Large intestine (tissue), 3 donors: ENCODE data around the gene VPS13C. TPM values are rescaled to one million over a fixed set of nuclear protein-coding genes. Genes with fewer than 3 reads are reported as not detected.

Experiments
- DNase-seq, 2 donors: peaks; one replicate each; pipeline versions ENCODE4 v3.0.0 to v3.0.0-alpha.2; 2013
- H3K27ac ChIP-seq: one replicate; pipeline ENCODE4 v1.5.1; 2013; ENCODE audit warnings: low read length
- H3K27me3 ChIP-seq: 2 replicates; pipeline ENCODE4 v1.6.1; 2013; ENCODE audit warnings: low read length; ENCODE audit not compliant: control insufficient read depth, insufficient read depth
- H3K36me3 ChIP-seq: 2 replicates; pipeline ENCODE4 v1.6.1; 2013; ENCODE audit warnings: low read length; ENCODE audit not compliant: control insufficient read depth, insufficient read depth
- H3K4me1 ChIP-seq: one replicate; pipeline ENCODE4 v1.6.1; 2013; ENCODE audit warnings: low read length; ENCODE audit not compliant: control insufficient read depth, insufficient read depth
- H3K4me3 ChIP-seq: one replicate; pipeline ENCODE4 v1.5.1; 2013; ENCODE audit warnings: low read length
- H3K9me3 ChIP-seq: one replicate; pipeline ENCODE4 v1.6.1; 2013; ENCODE audit warnings: mild to moderate bottlenecking, low read depth, low read length, moderate library complexity; ENCODE audit not compliant: control insufficient read depth
- WGBS: methylation state at CpG from one replicate; pipeline ENCODE4 v1.1.5; 2013; ENCODE audit warnings: low lambda C conversion rate; ENCODE audit not compliant: insufficient coverage; 5-methylcytosine and 5-hydroxymethylcytosine counted together
- polyA plus RNA-seq: library from polyadenylated mRNA; unstranded; fragments of 120-200 nt; gene quantifications from one replicate; pipeline ENCODE4 v1.2.1, GENCODE V29; 2013

Gene VPS13C
- polyA plus RNA-seq, 1 donor, result 61.6 TPM

GRCh38 chr15:61822511-61822910 is 237.7 kb downstream of the VPS13C start:
- no CpG with 5 or more reads among the region's 3 CpGs for WGBS
- Histone ChIP-seq H3K36me3 (no peaks in the 10 kb centered on the region), H3K27ac (no peak overlapping the region), H3K4me3 (no peak overlapping the region), H3K27me3 (no peaks in the 10 kb centered on the region), H3K4me1 (no peaks in the 10 kb centered on the region), H3K9me3 (no peaks in the 10 kb centered on the region)
- no peak for DNase-seq

DNA sequence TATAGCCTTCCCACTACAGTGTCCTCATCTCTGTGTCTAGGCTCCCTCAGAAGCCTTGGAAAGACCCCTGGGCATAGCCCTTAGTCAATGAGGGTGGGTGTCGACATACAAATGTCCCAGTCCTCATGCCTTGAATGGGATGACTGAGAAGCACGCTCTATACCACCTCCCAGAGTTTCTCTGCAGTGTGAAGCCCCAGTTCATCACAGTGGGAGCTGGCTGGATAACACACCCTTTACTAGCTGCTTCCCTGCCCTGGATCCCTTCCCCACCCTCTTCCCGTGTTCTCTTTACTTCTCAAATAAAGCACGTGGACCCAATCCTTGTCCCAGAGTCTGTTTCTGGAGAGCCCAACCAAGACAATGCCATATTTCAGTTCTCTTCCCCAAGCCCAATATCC is 239.3 kb downstream of the VPS13C start:
- Histone ChIP-seq H3K4me1 (no peaks in the 10 kb centered on the region), H3K27me3 (no peaks in the 10 kb centered on the region), H3K27ac (no peak overlapping the region), H3K9me3 (no peaks in the 10 kb centered on the region), H3K36me3 (no peaks in the 10 kb centered on the region), H3K4me3 (no peak overlapping the region)
- no peak for DNase-seq
- 67% methylated on average over 1 of the region's 4 CpGs for whole genome bisulfite sequencing

DNA sequence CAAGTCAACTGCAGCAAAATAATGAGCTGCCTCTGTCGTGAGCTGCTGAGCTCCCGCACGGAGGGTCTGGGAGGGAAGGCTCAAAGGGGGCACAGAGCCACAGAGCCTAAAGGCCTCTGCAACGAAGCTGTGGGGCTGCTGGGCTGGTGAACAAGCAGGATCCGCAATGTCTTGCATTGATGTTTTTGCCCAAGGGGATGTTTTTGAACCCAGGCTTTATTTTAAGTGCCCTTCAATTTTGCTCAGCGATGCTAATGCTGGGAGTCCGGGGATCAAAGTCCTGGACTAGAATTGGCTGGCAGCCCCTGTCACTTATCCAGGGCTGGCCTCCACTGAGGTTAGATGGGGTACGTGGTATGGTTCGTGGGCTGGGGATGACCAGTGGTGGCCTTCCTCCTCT is 240.0 kb downstream of the VPS13C start:
- H3K4me3 ChIP-seq, result no peak overlapping the region
- no peaks in the 10 kb centered on the region for H3K4me1 ChIP-seq
- H3K27ac ChIP-seq, result no peak overlapping the region
- 60% methylated on average over 1 of the region's 9 CpGs for WGBS
- DNase-seq, result no peak
- H3K27me3 ChIP-seq, result no peaks in the 10 kb centered on the region
- H3K36me3 ChIP-seq, result no peaks in the 10 kb centered on the region
- H3K9me3 ChIP-seq, result no peaks in the 10 kb centered on the region

GRCh38 chr15:61819386-61819785 is 240.9 kb downstream of the VPS13C start:
- WGBS, result 92% methylated on average over 2 of the region's 9 CpGs
- no peaks in the 10 kb centered on the region for H3K9me3 ChIP-seq
- DNase-seq, result no peak
- no peaks in the 10 kb centered on the region for H3K36me3 ChIP-seq
- no peaks in the 10 kb centered on the region for H3K27me3 ChIP-seq
- H3K27ac ChIP-seq, result no peak overlapping the region
- no peaks in the 10 kb centered on the region for H3K4me1 ChIP-seq
- H3K4me3 ChIP-seq, result no peak overlapping the region

DNA sequence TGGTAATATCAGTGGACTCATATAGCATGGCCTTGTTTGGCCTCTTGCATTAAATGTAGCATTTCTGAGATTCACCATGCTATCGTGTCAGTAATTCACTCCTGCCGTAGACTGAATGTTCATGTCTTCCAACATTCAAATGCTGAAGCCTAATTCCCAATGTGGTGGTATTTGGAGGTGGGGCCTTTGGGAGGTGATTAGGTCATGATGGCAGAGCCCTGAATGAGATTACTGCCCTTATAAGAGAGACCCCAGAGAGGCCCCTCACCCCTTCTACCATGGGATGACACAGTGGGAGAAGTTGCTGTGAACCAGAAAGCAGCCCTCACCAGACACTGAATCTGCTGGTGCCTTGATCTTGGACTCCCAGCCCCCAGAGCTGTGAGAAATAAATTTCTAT is 241.4 kb downstream of the VPS13C start:
- Histone ChIP-seq H3K27ac (no peak overlapping the region), H3K27me3 (no peaks in the 10 kb centered on the region), H3K4me3 (no peak overlapping the region), H3K36me3 (no peaks in the 10 kb centered on the region), H3K4me1 (no peaks in the 10 kb centered on the region), H3K9me3 (no peaks in the 10 kb centered on the region)
- WGBS, result no CpG with 5 or more reads among the region's 2 CpGs
- DNase-seq, result no peak

GRCh38 chr15:61816856-61817255 is 243.4 kb downstream of the VPS13C start:
- no CpG with 5 or more reads among the region's 7 CpGs for WGBS
- H3K27me3 ChIP-seq, result no peaks in the 10 kb centered on the region
- no peaks in the 10 kb centered on the region for H3K4me1 ChIP-seq
- no peaks in the 10 kb centered on the region for H3K36me3 ChIP-seq
- H3K4me3 ChIP-seq, result no peak overlapping the region
- H3K9me3 ChIP-seq, result no peaks in the 10 kb centered on the region
- no peak for DNase-seq
- no peak overlapping the region for H3K27ac ChIP-seq

GRCh38 chr15:61815356-61816083 is 244.7 kb downstream of the VPS13C start:
- Histone ChIP-seq H3K27ac (no peak overlapping the region), H3K4me3 (no peak overlapping the region), H3K27me3 (no peaks in the 10 kb centered on the region), H3K9me3 (no peaks in the 10 kb centered on the region), H3K4me1 (no peaks in the 10 kb centered on the region), H3K36me3 (no peaks in the 10 kb centered on the region)
- DNase-seq, result no peak
- no CpG with 5 or more reads among the region's 12 CpGs for WGBS

GRCh38 chr15:61812476-61812875 is 247.8 kb downstream of the VPS13C start:
- H3K27me3 ChIP-seq, result no peaks in the 10 kb centered on the region
- no peak overlapping the region for H3K27ac ChIP-seq
- no peak for DNase-seq
- WGBS, result no CpG with 5 or more reads among the region's 6 CpGs
- H3K4me1 ChIP-seq, result no peaks in the 10 kb centered on the region
- H3K4me3 ChIP-seq, result no peak overlapping the region
- no peaks in the 10 kb centered on the region for H3K9me3 ChIP-seq
- H3K36me3 ChIP-seq, result no peaks in the 10 kb centered on the region

- Histone ChIP-seq H3K27me3 (no peaks in the 10 kb centered on the region), H3K9me3 (no peaks in the 10 kb centered on the region), H3K36me3 (no peaks in the 10 kb centered on the region), H3K4me3 (no peak overlapping the region), H3K27ac (no peak overlapping the region), H3K4me1 (no peaks in the 10 kb centered on the region)
- no peak for DNase-seq
- WGBS, result no CpG with 5 or more reads among the region's 8 CpGs
Measured at GRCh38 chr15:61811952-61812351, 248.3 kb downstream of the VPS13C start.

GRCh38 chr15:61809216-61809615 is 251.0 kb downstream of the VPS13C start:
- Histone ChIP-seq H3K27me3 (no peaks in the 10 kb centered on the region), H3K27ac (no peak overlapping the region), H3K36me3 (no peaks in the 10 kb centered on the region), H3K9me3 (no peaks in the 10 kb centered on the region), H3K4me1 (no peaks in the 10 kb centered on the region), H3K4me3 (no peak overlapping the region)
- 80% methylated on average over 1 of the region's 7 CpGs for WGBS
- DNase-seq, result no peak

DNA sequence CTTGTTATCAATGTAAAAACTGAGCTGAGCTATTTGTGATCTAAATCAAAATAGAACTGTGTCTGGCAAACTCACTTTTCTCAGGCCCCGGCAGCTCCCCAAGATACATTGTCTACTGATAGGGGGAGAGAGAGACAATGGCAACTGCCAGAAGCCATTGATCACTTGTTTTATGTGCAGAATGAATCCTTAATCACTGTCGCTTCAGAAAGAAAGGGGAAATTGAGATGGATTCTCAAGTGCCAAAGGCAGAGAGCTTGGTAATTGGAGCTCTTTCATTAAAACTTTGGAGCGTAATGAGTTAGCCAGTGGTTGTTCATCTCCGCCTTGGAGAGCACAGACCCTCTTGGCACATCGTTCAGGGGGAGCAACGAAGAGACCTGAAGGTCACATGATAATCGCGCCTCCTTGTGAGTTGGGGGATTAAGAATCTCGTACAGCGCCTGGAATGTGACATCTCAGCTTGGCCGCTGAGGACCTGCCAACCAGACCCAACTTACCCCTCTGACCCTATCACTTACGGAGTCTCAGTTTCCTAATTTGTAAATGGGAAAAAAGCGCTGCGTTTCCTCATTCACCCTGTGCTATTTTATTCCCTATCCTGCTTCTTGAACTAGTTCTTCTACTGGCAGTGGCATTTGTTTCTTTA is 252.8 kb downstream of the VPS13C start:
- Histone ChIP-seq H3K27me3 (peaks cover under 1% of the 10 kb centered on the region), H3K36me3 (no peaks in the 10 kb centered on the region), H3K4me3 (no peak overlapping the region), H3K4me1 (no peaks in the 10 kb centered on the region), H3K27ac (no peak overlapping the region), H3K9me3 (no peaks in the 10 kb centered on the region)
- DNase-seq, result no peak
- 93% methylated on average over 3 of the region's 14 CpGs for WGBS
